ENCODE results near the gene RUVBL1.

RUVBL1 gene

GRCh38 chr3:128112357-128112968 is 11.1 kb downstream of the RUVBL1 start:
- TF ChIP-seq CTCF (IDR thresholded peaks at IDR 0.05; ENCODE audit: low read depth, low read length) = no peak
- no peak overlapping the region for H3K4me3 ChIP-seq (ENCODE audit: low read depth, low read length)

- no peak for TF ChIP-seq CTCF (IDR thresholded peaks at IDR 0.05; ENCODE audit: low read depth, low read length)
- H3K4me3 ChIP-seq (ENCODE audit: low read depth, low read length) = no peak overlapping the region
These were observed 12.5 kb downstream of the RUVBL1 start for GRCh38 chr3:128111147-128111546.

GRCh38 chr3:128107834-128108233 is 15.8 kb downstream of the RUVBL1 start:
- no peak for TF ChIP-seq CTCF (IDR thresholded peaks at IDR 0.05; ENCODE audit: low read depth, low read length)

GRCh38 chr3:128103136-128103676 is 20.4 kb downstream of the RUVBL1 start:
- no peak overlapping the region for H3K4me3 ChIP-seq (ENCODE audit: low read depth, low read length)
- TF ChIP-seq CTCF (IDR thresholded peaks at IDR 0.05; ENCODE audit: low read depth, low read length) = no peak

More at GRCh38 chr3:128107834-128108233, 15.8 kb downstream of the RUVBL1 start:
- no peak overlapping the region for H3K4me3 ChIP-seq (ENCODE audit: low read depth, low read length)

- TF ChIP-seq CTCF (IDR thresholded peaks at IDR 0.05; ENCODE audit: low read depth, low read length) = no peak
- H3K4me3 ChIP-seq (ENCODE audit: low read depth, low read length) = no peak overlapping the region
These were observed 23.0 kb downstream of the RUVBL1 start for GRCh38 chr3:128100638-128101037.

GRCh38 chr3:128100161-128100560 is 23.5 kb downstream of the RUVBL1 start:
- TF ChIP-seq CTCF (IDR thresholded peaks at IDR 0.05; ENCODE audit: low read depth, low read length) = no peak
- H3K4me3 ChIP-seq (ENCODE audit: low read depth, low read length) = no peak overlapping the region

GRCh38 chr3:128098234-128098633 is 25.4 kb downstream of the RUVBL1 start:
- H3K4me3 ChIP-seq (ENCODE audit: low read depth, low read length) = no peak overlapping the region
- no peak for TF ChIP-seq CTCF (IDR thresholded peaks at IDR 0.05; ENCODE audit: low read depth, low read length)

All from WI38 (cell line).